ENCODE data around the gene TPH2. TPM values are rescaled to one million over a fixed set of nuclear protein-coding genes. Genes with fewer than 3 reads are reported as not detected.

The TPH2 gene
- total RNA-seq, 4 donors from 2014 or later, result not detected

DNA sequence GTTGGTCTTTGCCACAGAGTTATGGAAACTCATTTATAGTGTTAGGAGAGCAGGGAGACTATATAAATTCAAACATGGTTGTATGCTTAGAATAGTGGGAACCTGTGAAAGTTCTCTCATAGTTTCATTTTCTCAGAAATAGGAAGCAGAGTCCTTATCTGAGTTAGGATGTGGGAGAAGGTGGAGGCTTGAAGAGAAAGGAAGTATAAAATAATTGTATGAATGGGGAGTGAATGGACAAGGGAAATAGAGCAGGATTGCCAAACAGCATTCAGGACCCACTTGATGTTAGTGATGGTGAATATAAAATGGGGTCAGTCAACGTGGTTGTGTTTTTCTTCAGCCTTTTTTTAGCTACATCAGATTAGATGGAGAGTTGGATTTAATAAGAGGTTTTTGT lies 34.0 kb upstream of the TPH2 start:
- WGBS, result 70% methylated on average over 1 of the region's 1 CpG
- no peak for DNase-seq (ENCODE audit: low spot score in 2 of 2)
- TF ChIP-seq POLR2A (IDR thresholded peaks at IDR 0.05), result no peak
- TF ChIP-seq POLR2AphosphoS5 (IDR thresholded peaks at IDR 0.05), result no peak
- no peak for TF ChIP-seq EP300 (IDR thresholded peaks at IDR 0.05)
- TF ChIP-seq, protein P1, sequence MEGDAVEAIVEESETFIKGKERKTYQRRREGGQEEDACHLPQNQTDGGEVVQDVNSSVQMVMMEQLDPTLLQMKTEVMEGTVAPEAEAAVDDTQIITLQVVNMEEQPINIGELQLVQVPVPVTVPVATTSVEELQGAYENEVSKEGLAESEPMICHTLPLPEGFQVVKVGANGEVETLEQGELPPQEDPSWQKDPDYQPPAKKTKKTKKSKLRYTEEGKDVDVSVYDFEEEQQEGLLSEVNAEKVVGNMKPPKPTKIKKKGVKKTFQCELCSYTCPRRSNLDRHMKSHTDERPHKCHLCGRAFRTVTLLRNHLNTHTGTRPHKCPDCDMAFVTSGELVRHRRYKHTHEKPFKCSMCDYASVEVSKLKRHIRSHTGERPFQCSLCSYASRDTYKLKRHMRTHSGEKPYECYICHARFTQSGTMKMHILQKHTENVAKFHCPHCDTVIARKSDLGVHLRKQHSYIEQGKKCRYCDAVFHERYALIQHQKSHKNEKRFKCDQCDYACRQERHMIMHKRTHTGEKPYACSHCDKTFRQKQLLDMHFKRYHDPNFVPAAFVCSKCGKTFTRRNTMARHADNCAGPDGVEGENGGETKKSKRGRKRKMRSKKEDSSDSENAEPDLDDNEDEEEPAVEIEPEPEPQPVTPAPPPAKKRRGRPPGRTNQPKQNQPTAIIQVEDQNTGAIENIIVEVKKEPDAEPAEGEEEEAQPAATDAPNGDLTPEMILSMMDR (IDR thresholded peaks at IDR 0.05), result no peak
- Histone ChIP-seq H3K36me3 (peaks cover 73% of the 10 kb centered on the region), H3K9me3 (no peaks in the 10 kb centered on the region), H3K27me3 (no peaks in the 10 kb centered on the region), H3K4me3 (no peak overlapping the region), H3K27ac (no peak overlapping the region), H3K4me1 (no peaks in the 10 kb centered on the region)

DNA sequence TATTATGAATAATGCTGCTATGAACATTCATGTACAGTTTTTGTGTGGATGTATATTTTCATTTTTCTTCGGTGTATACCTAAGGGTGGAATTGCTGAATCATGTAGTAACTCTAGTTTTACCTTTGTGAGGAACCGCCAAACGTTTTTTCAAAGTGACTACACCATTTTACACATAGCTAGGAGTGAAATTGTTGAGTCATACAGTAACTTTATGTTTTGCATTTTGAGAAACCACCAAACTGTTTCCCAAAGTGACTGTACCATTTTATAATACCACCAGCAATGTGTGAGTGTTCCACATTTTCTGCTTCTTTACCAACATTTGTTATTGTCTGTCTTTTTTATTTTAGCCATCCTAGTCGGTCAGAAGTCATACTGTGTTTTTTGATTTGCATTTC lies 3.1 kb upstream of the TPH2 start:
- Histone ChIP-seq H3K4me3 (no peak overlapping the region), H3K27ac (no peak overlapping the region), H3K27me3 (peaks cover 18% of the 10 kb centered on the region), H3K9me3 (no peaks in the 10 kb centered on the region), H3K36me3 (no peaks in the 10 kb centered on the region), H3K4me1 (peaks cover 2% of the 10 kb centered on the region)
- TF ChIP-seq POLR2A (IDR thresholded peaks at IDR 0.05), result no peak
- DNase-seq (ENCODE audit: low spot score in 2 of 2), result no peak
- WGBS, result 54% methylated on average over 4 of the region's 4 CpGs

DNA sequence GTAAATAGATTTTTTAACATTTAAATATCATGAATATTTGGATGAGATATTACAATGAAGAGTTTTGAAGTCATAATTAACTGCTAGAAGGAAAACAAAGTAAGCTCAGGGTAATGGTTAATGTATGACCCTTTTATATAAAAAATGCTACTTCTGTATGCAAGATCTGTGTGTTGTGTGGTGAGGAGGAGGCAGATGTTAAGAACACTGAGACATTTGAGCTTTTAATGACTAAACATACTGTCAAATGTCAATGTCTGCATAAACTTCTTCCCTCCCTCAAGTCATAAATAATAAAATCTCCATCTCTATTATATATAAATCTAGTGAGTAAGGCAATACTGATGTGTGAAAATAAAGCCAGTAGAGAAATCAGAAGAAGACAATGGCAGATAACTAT lies 1.4 kb downstream of the TPH2 start:
- H3K4me3 ChIP-seq, result no peak overlapping the region
- peaks cover 35% of the 10 kb centered on the region for H3K27me3 ChIP-seq
- no peak overlapping the region for H3K27ac ChIP-seq
- peaks cover 2% of the 10 kb centered on the region for H3K4me1 ChIP-seq
- no peaks in the 10 kb centered on the region for H3K9me3 ChIP-seq
- DNase-seq (ENCODE audit: low spot score in 2 of 2), result no peak
- no peaks in the 10 kb centered on the region for H3K36me3 ChIP-seq
- no peak for TF ChIP-seq EP300 (IDR thresholded peaks at IDR 0.05)
- TF ChIP-seq POLR2A (IDR thresholded peaks at IDR 0.05), result no peak
- no peak for TF ChIP-seq POLR2AphosphoS5 (IDR thresholded peaks at IDR 0.05)
- TF ChIP-seq, protein P1 (IDR thresholded peaks at IDR 0.05), result no peak

DNA sequence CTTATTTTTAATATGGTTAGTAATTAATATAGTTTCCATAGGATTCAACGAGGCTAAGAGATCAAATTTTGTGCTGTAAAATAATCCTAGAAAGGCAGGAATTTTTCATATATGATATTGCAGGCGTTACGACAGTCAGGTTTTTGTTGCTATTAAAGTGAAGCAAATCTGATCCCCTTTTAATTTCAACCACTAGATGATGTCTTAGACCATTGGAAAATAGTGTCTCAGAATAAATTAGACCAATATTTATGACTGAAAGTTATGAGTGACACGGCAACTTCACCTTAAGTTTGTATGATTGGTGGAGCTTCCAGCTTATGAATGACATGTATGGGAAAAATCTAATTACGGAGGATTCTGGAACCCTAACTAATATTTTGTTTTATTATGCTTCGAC lies 2.5 kb downstream of the TPH2 start:
- DNase-seq (ENCODE audit: low spot score in 2 of 2), result no peak
- WGBS, result 84% methylated on average over 6 of the region's 6 CpGs
- TF ChIP-seq, protein P1 (IDR thresholded peaks at IDR 0.05), result no peak
- TF ChIP-seq POLR2A (IDR thresholded peaks at IDR 0.05) (no peak), EP300 (IDR thresholded peaks at IDR 0.05) (no peak), POLR2AphosphoS5 (IDR thresholded peaks at IDR 0.05) (no peak)
- no peak overlapping the region for H3K4me3 ChIP-seq
- peaks cover 2% of the 10 kb centered on the region for H3K4me1 ChIP-seq
- H3K27me3 ChIP-seq, result peaks cover 35% of the 10 kb centered on the region
- no peaks in the 10 kb centered on the region for H3K36me3 ChIP-seq
- H3K27ac ChIP-seq, result no peak overlapping the region
- H3K9me3 ChIP-seq, result no peaks in the 10 kb centered on the region

DNA sequence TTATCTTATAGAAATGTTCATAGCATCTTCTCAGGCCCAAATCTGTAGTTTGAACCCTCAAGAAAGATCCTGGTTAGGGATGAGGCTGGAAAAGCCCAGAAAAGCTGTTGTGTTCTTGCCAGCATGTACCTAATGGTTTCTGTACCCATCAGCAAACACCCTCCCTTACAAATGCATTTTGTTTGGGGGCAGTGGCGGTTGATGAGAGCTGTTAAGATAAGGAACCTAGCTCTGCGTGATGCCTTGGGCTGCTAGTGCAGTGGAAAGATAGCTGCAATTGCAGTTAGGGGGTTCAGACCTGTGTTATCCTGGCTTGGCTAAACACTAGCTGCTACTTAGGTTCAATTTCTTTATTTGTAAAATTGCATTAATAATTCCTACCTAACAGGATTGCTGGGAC lies 3.6 kb downstream of the TPH2 start:
- Histone ChIP-seq H3K4me3 (no peak overlapping the region), H3K9me3 (no peaks in the 10 kb centered on the region), H3K27ac (no peak overlapping the region), H3K36me3 (no peaks in the 10 kb centered on the region), H3K27me3 (peaks cover 41% of the 10 kb centered on the region), H3K4me1 (peaks cover 2% of the 10 kb centered on the region)
- TF ChIP-seq, protein P1 (IDR thresholded peaks at IDR 0.05), result no peak
- TF ChIP-seq POLR2AphosphoS5 (IDR thresholded peaks at IDR 0.05) (no peak), EP300 (IDR thresholded peaks at IDR 0.05) (no peak), POLR2A (IDR thresholded peaks at IDR 0.05) (no peak)
- DNase-seq (ENCODE audit: low spot score in 2 of 2), result no peak
- WGBS, result 67% methylated on average over 2 of the region's 2 CpGs

DNA sequence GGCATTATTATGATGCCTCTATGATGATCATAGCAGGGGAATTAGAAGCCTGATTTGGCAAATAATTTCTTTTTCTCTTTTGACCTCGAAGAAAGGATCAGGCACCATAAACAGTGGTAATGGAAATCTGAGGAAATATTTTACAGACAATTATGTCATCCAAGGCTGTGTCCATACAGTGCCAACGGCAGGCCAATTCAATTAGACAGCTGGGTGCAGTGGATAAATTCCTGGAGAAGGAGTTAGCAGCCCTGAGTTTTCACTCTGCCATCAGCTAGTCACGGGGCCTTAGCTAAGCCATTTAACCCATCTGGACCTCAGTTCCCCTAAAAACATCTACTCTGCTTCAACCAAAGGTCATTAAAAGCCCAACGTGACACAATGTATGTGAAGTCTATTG lies 4.1 kb downstream of the TPH2 start:
- Histone ChIP-seq H3K27ac (no peak overlapping the region), H3K4me1 (peaks cover 2% of the 10 kb centered on the region), H3K4me3 (no peak overlapping the region), H3K9me3 (no peaks in the 10 kb centered on the region), H3K27me3 (peaks cover 41% of the 10 kb centered on the region), H3K36me3 (no peaks in the 10 kb centered on the region)
- no peak for DNase-seq (ENCODE audit: low spot score in 2 of 2)
- WGBS, result 65% methylated on average over 4 of the region's 4 CpGs
- TF ChIP-seq, protein P1 (IDR thresholded peaks at IDR 0.05), result no peak
- no peak for TF ChIP-seq EP300 (IDR thresholded peaks at IDR 0.05)
- no peak for TF ChIP-seq POLR2A (IDR thresholded peaks at IDR 0.05)
- no peak for TF ChIP-seq POLR2AphosphoS5 (IDR thresholded peaks at IDR 0.05)
